GM19351 (cell line): ENCODE data around the gene KLHL17.

Experiments used
- ATAC-seq: cut with Tn5 transposase; IDR thresholded peaks from one replicate; pipeline ENCODE4 v1.9.1; 2021; ENCODE audit warnings: mild to moderate bottlenecking, moderate library complexity; ENCODE audit not compliant: unreplicated experiment

KLHL17 gene

GRCh38 chr1:960363-961131 is at the start of gene KLHL17:
Gene KLHL17, plus strand, starts transcription at chr1:960584. Its CDS starts 110 bp downstream, at chr1:960694.
- ATAC-seq = peak; percentile 54

DNA sequence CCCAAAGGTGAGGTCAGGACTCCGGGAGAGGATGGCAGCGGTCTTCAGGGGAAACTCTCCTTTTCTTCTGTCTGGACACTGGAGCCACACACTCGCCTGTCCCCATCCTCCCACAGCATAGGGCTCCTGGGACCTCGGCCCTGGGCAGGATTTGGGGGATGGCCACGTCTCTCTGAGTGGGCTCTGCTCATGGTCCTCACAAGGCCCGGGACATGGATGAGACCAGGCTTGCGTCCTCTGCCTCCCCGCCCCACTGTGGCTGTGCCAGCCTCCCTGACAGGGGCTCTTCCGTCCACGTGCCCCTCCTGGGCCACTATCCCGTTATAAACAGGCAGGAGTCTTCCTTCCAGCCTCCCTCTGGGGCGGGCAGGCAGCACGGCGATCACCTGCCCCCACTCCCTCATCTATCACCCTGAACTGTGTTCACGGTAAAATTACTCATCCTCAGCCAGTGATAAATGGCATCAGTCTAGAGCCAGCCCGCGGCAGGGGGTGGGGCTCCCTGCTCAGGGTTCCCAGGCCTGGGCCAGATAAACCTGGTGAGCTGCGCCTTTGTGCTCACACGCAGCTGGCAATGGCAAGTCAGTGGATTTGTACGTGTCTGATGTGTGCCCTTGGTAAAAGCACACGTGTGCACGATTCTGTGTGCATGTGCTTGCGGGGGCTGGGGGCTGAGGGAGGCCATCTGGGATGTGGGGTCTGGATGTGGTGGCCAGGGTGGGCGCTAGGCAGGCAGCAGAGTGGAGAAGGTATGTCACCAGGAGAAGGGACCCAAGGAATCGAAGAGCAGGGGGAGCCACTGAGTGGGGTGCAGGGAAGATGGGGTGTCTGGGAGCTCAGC is 49.3 kb upstream of the KLHL17 start:
- no peak for ATAC-seq

DNA sequence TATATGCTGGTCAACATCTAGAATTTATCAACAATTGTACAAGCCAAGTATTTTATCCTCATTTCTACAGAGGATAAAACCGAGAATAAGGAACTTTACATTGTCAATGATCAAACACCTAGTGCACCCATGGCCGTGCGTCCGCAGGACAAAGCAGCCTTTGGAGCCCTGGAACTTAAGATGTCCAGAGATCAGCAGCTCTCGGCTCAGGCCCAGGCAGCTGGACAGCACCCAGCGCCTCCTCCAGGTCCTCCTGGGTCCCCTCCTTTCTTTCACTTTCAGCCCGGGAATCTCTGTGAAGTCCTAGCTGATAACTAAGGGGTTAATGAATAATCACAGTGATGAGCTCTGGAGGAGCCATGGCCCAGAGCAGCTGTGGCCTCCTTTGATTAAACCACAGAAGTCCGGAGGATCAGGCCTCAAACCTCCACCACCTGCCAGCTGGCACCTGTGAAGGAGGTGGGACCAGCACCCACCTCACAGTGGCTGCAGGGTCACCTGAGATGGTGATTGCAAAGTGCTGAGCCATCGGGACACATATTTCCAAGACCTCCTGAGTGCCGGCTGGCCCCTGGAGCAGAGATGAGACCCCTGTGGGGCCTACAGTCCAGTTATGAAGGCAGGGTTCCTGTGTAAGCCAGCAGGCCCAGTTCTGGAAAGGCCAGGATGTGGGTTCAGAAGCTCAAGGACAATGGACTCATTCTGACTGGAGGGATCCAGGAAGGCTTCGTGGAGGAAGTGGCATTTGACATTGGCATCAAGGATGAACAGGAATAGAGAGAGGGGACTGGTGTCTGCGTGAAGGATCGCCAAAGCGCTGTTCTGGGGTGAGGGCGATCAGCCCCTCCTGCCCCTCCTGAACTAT is 48.3 kb upstream of the KLHL17 start:
- no peak for ATAC-seq

GRCh38 chr1:912740-913301 is 47.6 kb upstream of the KLHL17 start:
- no peak for ATAC-seq

GRCh38 chr1:913491-914130 is 46.8 kb upstream of the KLHL17 start:
- no peak for ATAC-seq

DNA sequence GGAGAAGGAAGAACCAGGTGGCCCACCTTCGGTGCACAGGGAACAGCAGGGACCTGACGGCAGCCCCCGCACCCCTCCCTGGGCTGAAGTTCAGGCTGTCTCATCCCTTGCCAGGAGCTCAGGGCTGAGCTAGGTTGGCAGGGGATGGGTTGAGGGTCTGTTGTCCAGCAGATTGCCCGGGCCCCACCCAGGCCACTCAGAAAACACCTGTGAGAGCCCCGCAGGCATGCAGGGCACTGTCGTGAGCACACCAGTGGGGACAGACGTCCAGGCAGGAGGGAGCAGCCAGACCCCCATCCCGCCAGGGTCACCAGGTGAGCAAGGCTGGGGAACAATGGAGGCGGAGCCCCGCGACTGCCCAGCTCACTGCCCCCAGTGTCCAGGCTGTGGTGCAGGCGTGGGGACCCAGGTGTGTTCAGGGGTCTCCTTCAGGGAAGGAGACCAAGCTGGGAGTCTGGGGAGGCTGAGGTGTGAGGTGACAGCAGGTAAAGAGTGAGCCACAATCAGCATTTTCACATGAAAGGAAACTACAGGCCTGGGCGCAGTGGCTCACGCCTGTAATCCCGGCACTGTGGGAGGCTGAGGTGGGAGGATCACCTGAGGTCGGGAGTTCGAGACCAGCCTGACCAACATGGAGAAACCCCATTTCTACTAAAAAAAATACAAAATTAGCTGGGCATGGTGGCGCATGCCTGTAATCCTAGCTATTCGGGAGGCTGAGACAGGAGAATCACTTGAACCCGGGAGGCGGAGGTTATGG is 46.1 kb upstream of the KLHL17 start:
- no peak for ATAC-seq

GRCh38 chr1:914891-915280 is 45.5 kb upstream of the KLHL17 start:
- no peak for ATAC-seq

DNA sequence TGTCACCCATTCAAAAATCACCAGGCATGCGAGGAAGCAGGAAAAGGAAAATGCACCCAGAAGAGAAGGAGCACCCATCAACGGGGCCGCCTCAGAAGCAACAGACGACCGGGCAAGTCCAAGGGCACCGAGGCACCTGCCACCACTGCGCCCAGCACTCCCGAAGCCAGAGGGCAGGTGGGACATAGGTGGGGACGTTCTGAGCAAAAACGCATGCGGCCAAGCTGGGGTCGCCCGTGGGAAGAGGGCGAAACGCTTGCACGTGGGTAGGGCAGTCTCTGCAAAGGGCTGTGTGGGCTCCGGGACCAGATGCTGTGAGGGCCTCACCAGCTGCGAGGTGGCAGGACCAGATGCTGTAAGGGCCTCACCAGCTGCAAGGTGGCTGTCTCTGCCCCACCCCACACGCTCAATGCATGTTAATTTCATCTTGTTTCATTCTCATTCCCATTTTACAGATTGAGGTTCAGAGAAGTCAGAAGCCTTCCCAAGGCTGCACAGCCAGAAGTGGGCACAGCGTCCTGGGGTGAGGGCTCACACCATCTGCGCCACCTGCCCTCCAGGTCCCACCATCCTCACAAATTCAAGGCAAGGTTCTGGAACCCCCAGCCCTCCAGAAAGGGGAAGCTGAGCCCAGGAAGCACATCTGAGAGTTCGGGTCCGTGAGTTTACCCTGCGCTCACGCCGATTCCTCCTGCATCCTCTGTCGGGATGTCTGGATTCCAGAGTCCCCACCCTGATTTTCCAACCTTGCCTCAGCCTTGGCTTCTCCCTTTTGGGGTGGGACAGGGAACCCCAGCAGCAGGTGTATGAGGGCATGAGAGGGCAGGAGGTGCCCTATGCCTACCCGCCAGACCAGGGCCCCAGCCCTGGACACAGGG is 44.9 kb upstream of the KLHL17 start:
- ATAC-seq = no peak

GRCh38 chr1:916173-917075 is 44.0 kb upstream of the KLHL17 start:
- no peak for ATAC-seq

DNA sequence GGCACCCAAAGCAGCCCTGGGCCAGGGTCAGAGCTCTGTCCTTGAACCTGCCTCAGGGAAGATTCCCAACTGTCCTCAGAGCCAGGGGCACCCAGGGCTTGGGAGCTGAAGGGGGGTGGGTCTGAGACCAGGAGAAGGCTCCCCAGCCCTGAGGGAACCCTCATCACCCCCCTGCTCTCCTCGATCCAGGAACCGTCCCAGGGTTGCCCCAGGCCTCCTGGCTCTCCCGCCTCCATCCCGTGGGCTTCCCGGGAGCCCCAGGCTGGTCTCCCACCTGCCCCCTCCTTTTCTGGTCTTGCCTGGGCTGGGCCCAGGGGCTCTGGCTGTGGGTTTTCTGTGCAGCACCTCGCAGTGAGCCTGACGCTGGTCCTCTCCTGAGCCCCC is 43.3 kb upstream of the KLHL17 start:
- ATAC-seq = no peak

- no peak for ATAC-seq
These were observed 42.8 kb upstream of the KLHL17 start for GRCh38 chr1:917466-918091.

- no peak for ATAC-seq
These were observed 42.0 kb upstream of the KLHL17 start for GRCh38 chr1:918353-918752.

GRCh38 chr1:918843-919242 is 41.5 kb upstream of the KLHL17 start:
- no peak for ATAC-seq

- no peak for ATAC-seq
These were observed 41.0 kb upstream of the KLHL17 start for GRCh38 chr1:919271-919872.

GRCh38 chr1:920010-920409 is 40.4 kb upstream of the KLHL17 start:
- ATAC-seq = no peak

GRCh38 chr1:920521-920920 is 39.9 kb upstream of the KLHL17 start:
- ATAC-seq = no peak
